Stimulated activated CD4-positive, alpha-beta T cell treated with anti-CD3 and anti-CD28 coated beads, Interleukin-4, amount 100 ng/mL, for 4 hours (primary cell): ENCODE results near the gene SERTAD3.
"Not testable (repeated sequence)": the region's sequence is repeated elsewhere in the genome, so short reads cannot be mapped to it uniquely, and the experiment has no call there.

Experiments used
- DNase-seq, 2 experiments: peaks; one replicate each; pipeline ENCODE4 v3.0.0-alpha.2; 2020

Gene SERTAD3, protein sequence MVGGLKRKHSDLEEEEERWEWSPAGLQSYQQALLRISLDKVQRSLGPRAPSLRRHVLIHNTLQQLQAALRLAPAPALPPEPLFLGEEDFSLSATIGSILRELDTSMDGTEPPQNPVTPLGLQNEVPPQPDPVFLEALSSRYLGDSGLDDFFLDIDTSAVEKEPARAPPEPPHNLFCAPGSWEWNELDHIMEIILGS

DNA sequence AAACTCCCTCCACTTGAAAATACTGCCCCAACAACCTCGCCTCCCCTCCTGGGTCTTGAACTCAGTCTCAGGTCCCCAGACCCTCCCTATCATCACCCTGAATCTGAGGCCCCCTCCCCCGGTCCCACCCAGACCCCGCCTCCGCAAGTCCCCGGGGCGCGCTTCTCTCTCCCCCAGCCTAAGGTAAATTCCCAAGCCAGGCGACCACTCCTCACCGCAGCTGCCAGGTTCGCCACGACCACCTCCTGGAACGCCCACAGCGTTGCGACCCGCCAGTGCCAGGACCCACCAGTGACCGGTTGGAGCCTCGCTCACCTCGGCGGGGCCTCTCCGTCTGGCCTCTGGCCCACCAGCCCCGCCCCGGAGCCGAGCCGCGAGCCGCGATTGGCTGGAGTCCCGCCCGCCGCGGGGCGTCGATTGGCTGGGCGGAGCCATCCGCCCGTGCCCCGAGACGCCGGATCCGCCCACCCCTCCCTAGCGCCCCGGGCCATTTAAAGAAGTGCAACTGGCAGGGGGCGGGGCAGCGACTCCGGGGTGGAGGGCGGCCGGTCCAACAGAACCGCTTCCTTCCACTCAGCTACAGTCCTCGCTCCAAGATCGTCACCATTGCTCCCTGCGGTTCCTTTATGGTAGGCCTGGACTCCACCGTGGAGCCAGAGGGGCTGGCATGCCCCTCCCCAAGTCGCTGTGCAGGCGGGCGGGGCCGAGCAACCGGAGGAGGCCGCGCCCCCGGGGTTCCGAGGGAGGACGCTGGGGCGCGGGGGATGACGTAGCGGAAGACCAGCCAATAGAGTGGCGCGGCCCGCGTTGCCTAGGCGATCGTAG lies at the start of gene SERTAD3:
Gene SERTAD3 (minus strand): TSS at position 336 of the 825 bp plus-strand sequence. CDS start 2,255 bp downstream, outside the sequence.
- peak; percentile 96 for DNase-seq

DNA sequence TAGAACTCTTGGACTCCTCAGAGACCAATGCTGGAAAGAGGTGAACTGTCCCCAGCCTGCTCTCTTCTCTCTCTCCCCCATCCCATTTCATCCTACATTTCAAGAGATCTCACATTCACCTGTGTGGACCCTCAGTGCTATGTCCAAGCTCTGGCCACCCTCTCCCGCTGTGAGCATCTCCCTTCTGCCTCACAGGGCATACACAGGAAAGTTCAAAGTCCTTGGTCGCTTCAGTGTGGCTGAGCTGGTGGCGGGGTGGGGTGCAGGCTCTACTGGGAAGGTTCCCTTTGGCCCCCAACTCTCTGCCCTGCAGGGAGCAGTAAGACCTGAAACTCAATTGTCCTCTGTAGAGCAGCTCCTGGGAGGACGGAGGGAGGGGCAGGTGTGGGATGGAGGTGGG lies 49.6 kb upstream of the SERTAD3 start:
- no peak for DNase-seq

DNA sequence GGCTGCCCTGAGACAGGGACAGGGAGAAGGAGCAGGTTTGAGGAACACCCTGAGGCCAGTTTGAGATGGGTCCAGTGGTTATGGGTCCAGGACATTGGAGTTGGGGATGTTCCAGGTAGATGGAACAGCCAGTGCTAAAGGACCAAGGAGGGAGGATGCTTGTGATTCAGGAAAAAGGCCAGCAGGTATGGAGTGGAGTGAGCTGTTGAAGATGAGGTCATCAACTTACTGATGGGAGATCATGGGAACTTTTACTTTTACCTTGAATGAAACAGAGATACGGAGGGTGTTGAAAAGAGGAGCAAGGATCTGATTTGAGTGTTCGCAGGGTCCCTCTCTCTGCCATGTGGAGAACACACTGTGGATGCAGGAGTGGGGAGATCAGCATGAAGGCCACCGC lies 48.1 kb upstream of the SERTAD3 start:
- no peak for DNase-seq

DNA sequence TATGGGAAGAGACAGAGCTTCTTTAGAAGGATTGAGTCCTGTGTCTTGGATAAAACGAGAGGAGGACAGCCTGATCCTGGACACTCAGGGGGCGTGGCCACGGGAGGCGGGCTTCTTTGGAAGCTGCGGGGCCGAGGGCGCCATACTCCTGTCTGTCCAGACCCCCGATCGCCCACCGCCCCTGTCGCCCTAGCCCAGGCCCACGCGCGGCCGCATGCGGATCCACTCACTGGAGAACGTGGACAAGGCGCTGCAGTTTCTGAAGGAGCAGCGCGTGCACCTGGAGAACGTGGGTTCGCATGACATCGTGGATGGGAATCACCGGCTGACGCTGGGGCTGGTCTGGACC lies 45.7 kb upstream of the SERTAD3 start:
- no peak for DNase-seq

DNA sequence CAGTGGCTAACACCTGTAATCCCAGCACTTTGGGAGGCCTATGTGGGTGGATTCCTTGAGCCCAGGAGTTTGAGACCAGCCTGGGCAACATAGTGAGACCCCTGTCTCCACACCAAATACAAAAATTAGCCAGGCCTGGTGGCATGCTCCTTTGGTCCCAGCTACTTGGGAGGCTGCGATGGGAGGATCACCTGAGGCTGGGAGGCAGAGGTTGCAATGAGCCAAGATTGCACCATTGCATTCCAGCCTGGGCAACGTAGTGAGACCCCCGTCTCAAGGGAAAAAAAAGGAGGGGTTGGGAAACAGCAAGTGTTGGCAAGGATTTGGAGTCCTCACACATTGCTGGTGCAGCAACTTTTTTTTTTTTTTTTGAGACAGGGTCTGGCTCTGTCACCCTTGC lies 41.9 kb upstream of the SERTAD3 start:
- DNase-seq = no peak

DNA sequence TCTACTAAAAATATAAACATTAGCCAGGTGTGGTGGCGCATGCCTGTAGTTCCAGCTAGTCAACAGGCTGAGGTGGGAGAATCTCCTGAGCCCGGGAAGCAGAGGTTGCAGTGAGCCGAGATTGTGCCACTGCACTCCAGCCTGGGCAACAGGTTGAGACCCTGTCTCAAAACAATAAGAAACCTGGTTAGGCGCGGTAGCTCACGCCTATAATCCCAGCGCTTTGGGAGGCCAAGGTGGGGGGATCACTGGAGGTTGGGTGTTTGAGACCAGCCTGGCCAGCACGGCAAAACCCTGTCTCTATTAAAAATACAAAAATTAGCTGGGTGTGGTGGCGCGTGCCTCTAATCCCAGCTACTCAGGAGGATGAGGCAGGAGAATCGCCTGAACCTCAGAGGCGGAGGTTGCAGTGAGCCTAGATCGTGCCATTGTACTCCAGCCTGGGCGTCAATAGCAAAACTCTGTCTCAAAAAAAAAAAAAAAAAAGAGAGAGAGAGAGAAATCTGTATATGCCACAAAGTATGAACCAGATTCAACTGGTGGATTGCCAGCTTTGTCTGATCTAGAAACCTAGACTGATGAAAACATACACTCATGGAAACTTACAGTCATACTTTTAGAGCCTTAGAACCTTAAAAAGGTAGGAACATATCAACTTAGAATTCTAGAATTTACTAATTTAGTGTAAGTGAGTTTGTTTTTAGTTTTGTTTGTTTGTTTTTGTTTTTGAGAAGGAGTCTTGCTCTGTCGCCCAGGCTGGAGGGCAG lies 31.9 kb upstream of the SERTAD3 start:
- not testable (repeated sequence) for DNase-seq

DNA sequence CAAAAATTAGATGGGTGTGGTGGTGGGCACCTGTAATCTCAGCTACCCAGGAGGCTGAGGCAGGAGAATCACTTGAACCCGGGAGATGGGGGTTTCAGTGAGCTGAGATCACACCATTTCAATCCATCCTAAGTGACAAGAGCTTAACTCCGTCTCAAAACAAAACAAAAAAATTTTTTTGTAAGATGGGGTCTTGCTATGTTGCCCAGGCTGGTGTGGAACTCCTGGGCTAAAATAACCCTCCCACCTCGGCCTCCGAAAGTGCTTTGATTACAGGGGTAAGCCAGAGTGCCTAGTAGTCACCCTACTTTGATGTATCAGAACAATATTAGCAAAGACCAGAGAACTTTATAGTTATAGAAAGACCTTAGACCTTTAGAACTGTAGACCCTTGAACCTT lies 30.6 kb upstream of the SERTAD3 start:
- no peak for DNase-seq

DNA sequence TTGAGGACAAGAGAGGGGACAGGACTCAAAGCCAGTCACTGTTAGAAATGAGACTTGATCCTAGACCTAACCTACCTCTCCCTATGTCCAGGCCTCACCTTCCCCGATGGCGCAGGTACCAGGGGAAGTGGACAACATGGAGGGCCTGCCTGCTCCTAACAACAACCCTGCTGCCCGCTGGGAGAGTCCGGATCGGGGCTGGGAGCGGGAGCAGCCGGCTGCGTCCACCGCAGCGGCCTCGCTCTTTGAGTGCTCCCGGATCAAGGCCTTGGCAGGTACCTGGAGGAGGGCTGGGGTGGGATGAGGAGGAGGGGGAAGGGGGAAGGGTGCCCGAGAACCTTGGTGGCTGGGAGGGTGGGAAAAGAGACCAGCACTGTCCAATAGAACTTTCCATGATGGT lies 28.4 kb upstream of the SERTAD3 start:
- no peak for DNase-seq

DNA sequence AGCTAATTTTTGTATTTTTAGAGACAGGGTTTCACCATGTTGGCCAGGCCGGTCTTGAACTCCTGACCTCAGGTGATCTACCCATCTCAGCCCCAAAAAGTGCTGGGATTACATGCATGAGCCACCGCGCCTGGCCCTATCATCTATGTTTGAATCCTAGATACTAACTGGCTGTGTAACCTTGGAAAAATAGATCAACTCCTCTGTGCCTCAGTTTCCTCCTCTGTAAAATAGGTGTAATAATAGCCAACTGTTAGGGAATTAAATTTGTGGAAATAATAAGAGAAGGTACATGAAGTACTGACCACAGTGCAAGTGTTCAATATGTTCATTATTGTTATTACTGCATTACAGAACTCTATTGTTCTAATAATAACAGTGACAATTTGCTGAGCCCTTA lies 27.0 kb upstream of the SERTAD3 start:
- no peak for DNase-seq

DNA sequence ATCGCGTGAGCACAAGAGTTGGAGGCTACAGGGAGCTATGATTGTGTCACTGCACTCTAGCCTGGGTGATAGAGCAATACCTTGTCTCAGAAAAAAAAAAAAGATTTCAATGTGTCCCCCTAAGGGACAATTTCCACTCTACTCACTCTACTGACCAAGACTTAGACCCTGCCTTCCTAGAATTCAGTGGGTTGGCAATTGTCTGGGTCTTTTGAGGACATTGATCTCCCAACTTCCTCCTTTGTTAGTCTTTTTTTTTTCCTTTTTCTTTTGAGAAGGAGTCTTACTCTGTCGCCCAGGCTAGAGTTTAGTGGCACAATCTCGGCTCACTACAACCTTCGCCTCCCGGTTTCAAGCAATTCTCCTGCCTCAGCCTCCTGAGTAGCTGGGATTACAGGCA lies 24.9 kb upstream of the SERTAD3 start:
- DNase-seq = no peak

DNA sequence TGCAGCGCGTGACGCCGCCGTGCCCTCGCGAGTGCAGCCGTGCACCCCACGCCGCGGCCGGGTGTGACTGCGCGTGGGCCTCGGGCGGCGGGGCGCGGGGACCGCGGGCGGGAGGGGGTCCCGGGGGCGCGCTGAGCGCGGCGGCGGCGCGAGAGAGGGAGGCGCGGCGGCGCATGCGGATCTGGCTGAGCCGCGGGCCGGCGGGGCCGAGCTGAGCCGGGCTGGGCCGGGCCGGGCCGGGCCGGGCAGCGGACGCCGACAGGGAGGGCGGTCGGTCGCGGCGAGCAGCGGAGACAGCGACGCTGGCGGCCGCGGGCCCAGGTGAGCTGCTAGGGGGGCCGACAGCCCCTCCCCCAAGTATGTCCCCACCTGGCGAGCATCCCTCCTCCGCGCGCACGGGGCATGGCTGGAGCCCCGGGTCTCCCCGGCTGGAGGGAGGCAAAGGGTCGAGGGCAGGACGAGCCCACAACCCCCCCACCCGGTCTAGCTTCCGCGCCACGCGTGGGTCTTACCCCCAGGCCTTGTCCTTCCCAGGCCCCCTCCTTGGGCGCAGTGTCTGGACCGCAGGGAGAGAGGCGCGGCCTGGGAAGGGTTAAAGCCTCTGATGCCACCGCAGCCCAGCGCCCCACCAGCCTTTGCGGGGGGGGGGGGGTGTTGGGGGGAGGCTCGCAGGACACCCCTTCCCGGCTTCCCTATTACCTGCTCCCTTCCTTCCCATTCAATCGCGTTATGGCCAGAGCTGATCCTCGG lies 23.0 kb upstream of the SERTAD3 start, which contains the start of gene SPTBN4:
Gene SPTBN4 (plus strand): TSS at position 17 of the 750 bp plus-strand sequence. CDS start 5,621 bp downstream, outside the sequence.
- no peak for DNase-seq

DNA sequence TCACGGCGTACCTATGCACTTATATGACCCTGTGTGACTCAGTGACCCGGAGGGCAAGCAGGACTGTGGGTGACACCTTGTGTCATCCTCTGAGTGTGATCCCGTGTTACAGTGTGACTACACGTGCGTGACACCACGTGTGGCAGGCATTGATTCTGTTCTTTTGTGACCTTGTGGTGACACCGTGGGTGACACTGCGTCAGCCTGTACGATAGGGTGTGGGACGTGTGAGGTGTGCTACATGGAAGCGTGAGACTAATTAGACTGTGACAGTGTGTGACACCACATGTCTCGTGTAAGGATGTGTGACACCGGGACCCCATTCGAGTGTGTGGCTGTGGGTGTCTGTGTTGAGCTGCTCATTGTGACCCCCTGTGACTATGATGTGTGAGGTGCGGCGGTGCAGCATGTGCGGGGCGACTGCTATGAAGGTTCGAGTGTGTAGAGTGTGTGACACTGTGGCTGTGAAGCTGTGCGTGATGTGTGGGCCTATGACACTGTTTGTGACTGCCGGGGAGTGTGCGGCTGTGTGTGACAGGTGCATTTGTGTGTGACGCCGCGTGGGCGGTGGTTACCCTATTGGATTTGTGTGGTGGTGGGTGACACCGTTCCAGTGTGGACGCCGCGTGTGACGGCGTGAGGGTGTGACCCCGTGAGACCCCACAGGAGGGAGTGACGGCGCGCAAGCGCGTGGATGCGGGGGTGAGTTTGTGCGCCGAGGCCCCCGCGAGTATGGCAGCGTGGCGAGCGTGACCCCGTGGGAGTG lies 22.3 kb upstream of the SERTAD3 start:
- peak; percentile 52 to 91 for DNase-seq

DNA sequence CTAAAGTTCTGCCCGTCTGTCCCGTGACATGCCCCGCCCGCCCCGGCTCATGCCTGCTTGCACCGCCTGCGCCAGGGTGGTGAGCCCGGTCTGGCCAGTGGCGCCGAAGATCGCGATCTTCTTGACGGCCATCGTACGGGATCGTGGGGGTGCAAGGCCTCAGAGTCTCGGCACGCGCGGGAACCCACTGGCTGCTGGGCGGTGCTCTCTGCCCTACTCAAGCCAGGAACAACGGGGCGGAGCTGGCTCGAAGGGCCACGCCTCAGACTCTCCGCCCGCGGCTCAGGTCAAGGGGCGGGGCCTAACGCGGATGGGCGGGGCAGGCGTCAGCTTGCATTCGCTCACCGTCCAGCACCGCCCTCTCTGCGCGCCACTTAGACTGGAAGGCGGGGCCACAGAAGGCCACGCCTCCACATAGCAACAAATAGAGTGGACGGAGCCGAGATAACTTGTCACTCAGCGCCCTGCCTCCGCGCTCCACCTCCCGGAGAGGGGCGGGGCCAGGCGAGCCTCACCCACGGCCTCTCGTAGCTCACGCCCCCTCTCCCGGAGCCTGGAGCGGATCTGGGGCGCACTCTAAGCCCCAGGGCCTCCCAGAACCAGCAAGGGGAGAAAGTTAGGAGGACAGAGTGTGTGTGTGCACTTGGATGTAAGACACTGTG lies 21.6 kb upstream of the SERTAD3 start, which contains the start of gene BLVRB:
Gene BLVRB (minus strand): TSS at position 189 of the 662 bp plus-strand sequence. CDS start 57 bp downstream, at position 132.
- peak; percentile 99 to 100 for DNase-seq

DNA sequence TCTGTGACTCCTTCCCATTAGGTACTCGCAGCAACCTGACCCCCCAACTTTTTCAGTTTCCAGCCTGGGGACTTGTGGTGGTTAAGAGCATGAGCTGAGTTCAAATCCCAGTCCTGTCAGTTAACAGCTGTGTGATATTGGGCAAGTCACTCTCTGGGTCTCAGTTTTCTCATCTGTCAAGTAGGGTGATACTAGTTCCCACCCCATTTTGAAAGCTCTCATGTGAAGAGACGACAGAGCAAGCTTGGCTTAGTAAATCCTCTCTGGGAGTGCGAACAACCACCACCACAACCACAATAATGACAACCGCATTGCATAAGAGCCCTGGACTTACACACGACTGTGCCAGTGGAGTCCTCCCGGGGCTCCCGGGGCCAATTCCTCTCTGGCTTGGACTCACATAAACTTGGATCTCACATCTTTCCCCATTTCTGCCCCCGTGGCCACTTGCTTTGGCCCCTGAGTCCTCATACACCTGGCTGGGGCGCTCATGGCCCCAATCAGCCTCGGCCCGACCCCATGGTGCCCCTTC lies 21.0 kb upstream of the SERTAD3 start:
- no peak for DNase-seq

DNA sequence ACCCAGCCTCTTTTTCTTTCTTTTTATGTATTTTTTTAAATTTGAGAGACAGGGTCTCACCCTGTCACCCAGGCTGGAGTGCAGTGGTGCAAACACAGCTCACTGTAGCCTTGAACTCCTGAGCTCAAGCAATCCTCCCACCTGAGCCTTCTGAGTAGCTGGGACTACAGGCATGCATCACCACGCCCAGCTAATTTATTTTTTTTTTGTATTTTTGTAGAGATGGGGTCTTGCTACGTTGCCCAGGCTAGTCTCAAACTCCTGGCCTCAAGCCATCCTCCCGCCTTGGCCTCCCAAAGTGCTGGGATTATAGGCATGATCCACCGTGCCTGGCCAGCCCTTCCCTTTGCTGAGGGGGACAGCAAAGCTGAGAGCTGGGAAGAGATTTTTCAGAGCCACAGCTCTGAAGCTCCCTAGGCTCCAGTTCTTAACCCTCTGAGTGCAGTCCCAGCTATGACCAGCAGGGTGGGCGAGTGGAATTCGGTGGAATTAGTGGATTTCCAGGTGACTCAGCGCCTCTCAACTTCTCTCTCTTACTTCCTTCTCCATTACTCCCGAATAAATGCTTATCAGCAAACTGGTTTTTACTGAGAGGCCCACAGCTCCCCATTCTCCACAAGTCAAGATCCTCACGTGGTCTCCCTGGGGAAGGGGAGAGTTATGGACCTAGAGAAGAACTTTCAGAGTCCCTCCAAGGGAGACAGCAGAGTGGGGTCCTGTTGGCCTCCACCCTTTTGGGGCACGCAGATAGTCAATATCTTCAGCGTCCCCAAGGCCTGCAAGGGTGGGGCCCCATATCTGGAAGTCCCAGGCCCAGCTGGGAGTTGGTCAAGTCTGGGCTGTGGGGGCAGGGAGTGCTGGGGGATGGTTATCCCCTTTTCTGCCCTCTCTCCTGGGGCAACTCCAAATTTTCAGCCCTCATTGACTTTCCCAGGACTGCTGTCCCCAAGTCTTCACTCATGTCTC lies 20.2 kb upstream of the SERTAD3 start:
- peak; percentile 69 to 73 for DNase-seq

DNA sequence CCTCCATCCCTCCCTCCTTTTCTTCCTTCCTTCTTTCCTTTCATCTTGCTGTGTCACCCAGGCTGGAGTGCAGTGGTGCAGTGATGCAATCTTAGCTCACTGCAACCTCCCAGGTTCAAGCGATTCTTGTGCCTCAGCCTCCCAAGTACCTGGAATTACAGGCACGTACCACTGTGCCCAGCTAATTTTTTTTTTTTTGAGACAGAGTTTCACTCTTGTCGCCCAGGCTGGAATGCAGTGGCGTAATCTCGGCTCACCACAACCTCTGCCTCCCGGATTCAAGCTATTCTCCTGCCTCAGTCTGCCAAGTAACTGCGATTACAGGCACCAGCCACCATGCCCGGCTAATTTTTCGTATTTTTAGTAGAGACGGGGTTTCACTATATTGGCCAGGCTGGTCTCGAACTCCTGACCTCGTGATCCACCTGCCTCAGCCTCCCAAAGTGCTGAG lies 19.5 kb upstream of the SERTAD3 start:
- not testable (repeated sequence) for DNase-seq

DNA sequence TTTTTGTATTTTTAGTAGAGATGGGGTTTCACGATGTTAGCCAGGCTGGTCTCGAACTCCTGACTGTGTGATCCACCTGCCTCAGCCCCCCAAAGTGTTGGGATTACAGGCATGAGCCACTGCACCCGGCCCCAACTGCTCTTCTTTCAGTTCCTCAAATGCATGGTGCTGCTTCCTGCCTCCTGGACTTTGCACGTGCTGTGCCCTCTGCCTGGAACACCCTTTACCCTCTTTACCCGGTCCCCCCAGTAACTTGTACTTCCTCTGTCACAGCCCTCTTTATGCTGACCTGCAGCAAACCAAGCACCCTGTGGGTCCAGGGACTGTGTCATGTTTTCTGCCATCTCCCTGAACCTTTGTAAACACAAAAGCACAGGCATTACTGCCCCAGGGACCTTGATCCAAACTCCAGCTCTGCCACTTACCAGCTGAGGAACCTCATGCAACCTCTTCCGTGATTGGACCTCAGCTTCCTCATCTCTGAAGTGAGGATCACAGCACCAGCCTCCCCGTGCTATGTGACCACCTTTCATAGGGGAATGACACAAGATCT lies 17.6 kb upstream of the SERTAD3 start:
- no peak for DNase-seq

DNA sequence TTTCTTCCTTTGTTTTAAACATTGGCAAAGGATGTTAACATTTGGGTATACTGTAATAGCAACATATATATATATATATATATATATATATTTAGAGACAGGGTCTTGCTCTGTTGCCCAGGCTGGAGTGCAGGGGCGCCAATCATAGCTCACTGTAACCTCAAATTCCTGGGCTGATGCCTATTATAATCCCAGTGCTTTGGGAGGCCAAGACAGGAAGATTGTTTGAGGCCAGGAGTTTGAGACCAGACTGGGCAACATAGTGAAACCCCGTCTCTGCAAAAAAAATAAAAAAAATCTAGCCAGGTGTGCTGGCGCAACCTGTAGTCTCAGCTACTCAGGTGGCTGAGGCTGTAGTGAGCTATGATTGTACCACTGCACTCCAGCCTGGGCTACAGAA lies 16.1 kb upstream of the SERTAD3 start:
- no peak for DNase-seq

DNA sequence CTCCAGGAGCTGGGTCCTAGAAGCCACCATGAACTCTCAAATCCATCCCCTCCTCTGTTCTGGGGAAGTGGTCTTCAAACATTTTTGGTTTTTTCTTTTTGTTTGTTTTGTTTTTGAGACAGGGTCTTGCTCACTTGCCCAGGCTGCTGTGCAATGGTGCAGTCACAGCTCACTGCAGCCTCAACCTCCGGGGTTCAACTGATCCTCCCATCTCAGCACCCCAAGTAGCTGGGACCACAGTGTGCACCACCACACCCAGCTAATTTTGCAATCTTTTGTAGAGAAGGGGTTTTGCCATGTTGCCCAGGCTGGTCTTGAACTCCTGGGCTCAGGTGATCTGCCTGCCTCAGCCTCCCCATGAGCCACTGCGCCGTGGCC lies 14.5 kb upstream of the SERTAD3 start:
- DNase-seq = no peak
